ENCODE data around the gene OTP.

OTP gene

DNA sequence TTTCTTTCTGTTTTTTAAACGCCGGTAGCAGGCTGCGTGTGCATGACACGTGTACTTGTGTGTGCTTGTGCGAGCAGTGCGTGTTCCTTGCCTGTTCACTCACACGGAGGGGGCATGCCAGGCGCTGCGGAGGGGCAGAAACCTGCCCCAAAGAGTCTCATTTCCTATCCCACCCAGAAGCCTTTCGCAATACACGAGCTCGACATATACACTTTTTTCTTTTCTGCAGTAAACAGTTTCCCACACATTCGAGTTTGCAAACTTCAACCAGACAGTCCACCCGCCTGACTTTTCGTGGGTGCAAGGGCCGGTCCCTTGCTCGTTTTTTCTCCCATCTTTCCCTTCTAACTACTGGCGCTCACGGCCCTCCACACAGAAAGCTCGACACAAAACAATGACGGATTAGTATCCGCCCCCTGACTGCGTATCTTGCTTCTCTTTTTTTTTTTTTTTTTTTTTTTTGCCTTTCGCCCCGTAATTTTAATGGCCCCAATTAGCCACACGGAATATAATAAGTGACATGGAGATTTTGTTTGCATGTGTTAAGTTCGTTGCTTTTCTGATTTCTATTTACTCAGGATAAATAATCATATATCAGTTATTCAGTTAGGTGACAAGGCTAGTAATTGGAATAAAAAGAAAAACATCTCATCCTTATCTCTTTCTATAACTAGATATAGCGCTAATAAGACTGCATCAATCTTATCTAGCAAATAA is 5.3 kb upstream of the OTP start:
- no peak for TF ChIP-seq POLR2A (IDR thresholded peaks at IDR 0.05; ENCODE audit: low read depth, low read length)
- FAIRE-seq = no peak

DNA sequence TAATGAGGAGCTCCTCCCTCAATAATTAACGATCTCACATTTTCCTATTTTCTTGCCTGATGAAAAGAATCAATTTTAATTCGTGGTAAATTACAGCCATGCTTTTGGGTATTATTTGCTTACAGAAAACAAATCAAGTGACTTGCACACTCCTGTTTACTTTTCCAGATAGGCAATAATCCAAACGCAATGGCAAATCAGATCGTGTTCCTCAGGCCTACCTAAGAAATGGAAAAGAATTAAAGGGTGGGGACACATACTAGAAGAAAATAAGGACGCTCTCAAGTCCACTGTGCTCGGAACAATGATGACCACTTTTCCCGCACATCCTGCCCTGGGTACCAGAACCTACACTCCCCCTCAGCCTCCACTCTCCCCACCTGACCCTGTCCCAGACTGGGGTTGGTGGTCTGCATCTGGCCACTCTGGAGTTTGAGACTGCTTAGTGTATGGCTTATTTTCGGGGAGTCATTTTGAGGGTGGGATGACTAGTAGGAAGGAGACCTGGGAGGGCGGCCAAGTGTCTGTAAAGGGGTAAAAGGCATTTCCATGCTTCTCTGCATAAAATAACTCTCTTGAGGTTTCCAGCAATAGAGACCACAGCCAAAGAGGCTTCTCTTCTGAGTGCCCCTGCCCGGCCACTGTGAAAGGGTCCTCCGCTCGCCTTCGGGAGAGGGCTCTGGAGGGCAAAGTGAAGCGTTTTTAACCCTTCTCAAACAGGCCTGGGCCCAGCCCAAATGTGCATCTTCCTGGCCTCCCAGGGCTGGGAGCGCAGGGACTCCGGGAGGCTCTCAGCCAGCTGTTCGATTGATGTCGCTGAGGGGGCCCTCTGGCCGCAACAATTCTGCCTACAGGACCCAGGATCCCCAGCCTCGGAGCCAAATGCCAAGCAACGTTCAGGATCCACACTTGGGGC is 4.5 kb upstream of the OTP start:
- DNase-seq (ENCODE audit: insufficient read length, low spot score) = no peak
- TF ChIP-seq POLR2A (IDR thresholded peaks at IDR 0.05; ENCODE audit: low read depth, low read length) = no peak
- FAIRE-seq = no peak

More for the DNA sequence above, 5.3 kb upstream of the OTP start:
- DNase-seq (ENCODE audit: insufficient read length, low spot score) = no peak

GRCh38 chr5:77641963-77642737 is 3.6 kb upstream of the OTP start:
- no peak for DNase-seq (ENCODE audit: insufficient read length, low spot score)

DNA sequence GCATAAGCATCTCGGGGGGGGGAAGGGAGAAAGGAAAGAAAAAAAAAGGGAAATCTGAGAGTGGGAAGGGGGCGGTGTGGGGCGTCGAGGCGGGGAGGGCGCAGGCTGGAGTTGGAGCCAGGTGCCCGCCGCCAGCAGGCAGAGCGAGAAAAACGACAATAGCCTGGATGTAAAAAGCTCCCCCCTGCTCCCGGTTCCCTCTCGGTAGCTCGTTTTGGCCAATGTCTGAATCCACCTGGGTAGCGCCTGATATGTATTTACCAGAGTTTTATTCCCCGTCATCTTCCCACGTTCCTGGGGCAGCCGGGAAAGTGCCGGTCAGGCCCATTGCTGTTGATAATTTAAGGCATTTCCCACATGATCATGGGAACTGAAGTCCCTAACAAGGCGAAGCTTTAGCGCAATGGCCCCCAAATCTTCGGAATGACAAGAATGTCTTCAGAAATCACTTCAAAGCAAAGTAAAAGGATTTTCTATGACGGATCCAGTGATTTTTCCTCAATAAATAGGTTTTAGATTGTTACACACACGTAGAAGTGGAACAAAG is 3.0 kb upstream of the OTP start:
- DNase-seq (ENCODE audit: insufficient read length, low spot score) (no peak), FAIRE-seq (no peak)
- TF ChIP-seq POLR2A (IDR thresholded peaks at IDR 0.05; ENCODE audit: low read depth, low read length) = no peak

More at GRCh38 chr5:77641963-77642737, 3.6 kb upstream of the OTP start:
- no peak for FAIRE-seq
- TF ChIP-seq POLR2A (IDR thresholded peaks at IDR 0.05; ENCODE audit: low read depth, low read length) = no peak

- FAIRE-seq = no peak
- no peak for TF ChIP-seq POLR2A (IDR thresholded peaks at IDR 0.05; ENCODE audit: low read depth, low read length)
- DNase-seq (ENCODE audit: insufficient read length, low spot score) = no peak
Observed at GRCh38 chr5:77640589-77641396, 2.3 kb upstream of the OTP start.

DNA sequence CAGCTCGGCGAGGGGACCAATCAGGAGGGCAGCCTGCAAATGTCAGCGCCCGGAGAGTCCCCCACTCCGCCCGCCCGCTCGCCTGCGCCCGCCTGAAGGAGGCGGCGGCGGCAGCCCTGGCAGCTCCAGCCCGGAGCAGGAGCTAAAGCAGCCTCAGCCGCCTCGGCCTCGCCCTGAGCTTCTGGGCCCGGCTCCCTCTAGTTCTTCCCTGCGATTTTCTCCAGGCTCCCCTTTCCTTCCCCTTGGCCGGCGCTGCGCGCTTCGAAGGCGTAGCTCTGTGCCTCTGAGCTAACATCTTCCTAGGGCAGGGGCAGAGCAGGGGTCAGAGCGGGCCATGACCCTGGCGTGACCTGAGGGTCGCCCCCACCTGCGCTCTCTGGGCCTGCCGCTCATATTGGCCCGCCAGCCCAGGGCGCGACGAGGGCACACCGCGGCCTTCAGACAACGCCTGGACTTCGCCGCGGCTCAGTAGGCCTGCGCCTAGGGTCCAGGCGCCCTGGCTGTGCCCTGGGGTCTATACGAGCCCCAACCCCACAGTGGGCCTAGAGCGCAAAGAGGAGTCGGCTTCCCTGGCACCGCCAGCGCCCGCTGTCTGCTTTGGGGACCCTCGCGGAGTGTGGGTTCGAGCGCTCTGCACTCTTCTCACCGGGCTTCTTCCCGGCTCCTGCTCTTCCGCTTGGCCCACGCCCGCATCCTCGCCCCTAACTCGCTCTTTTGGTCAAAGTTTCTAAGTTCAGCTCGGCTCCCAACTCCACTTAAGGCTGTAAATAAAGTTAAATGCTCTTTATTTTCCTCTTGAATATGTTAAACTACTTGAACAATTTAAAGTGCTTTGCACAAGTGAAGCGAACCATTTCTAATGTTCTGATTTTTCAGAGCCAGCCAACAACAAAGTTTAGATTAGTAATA is 504 bp upstream of the OTP start:
- FAIRE-seq (no peak), DNase-seq (ENCODE audit: insufficient read length, low spot score) (no peak)
- TF ChIP-seq POLR2A (IDR thresholded peaks at IDR 0.05; ENCODE audit: low read depth, low read length) = no peak

DNA sequence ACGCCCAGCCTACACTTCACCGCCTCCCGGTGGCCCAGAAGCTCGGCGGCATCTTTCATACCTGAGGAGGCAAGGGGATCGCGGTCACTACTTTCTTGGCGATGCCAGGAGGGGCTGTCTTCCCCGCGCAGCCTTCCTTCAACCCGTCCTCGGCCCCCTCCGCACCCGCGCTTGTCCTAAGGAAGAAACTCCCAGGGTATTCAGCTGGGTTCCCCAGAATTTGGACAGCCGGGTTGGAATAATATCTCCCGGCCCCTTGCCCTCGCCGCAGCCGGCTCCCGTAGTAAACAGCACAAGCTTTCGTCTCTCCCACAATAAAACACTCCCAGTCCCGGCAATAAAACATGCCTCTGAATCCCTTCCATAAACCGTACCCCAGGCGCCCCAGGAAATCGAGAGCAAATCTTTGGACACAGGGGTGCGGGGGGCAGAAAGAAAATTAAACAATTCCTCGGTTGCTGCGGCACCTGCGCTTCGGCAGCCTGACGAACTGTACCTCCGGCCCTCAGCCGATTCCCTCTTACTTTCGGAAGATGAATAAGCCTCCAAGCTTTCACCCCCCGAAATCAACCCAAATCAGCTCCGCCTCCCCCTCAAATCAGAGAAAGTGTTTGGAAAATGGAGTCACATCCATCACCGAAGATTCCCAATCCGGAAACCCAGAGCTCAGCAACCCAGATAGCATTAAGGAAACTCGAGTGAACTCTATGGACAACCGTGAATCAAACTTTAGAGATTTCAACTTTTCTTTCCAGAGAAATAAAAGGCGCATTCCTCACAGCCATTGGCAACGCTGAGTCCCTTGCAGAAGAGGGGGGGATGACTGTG is 1.1 kb downstream of the OTP start:
- DNase-seq (ENCODE audit: insufficient read length, low spot score) (no peak), FAIRE-seq (no peak)
- TF ChIP-seq POLR2A (IDR thresholded peaks at IDR 0.05; ENCODE audit: low read depth, low read length) = no peak

- DNase-seq (ENCODE audit: insufficient read length, low spot score) = no peak
- no peak for FAIRE-seq
- no peak for TF ChIP-seq POLR2A (IDR thresholded peaks at IDR 0.05; ENCODE audit: low read depth, low read length)
Observed at GRCh38 chr5:77636641-77637169, 1.8 kb downstream of the OTP start.

GRCh38 chr5:77635917-77636640 is 2.4 kb downstream of the OTP start:
- FAIRE-seq (no peak), DNase-seq (ENCODE audit: insufficient read length, low spot score) (no peak)
- TF ChIP-seq POLR2A (IDR thresholded peaks at IDR 0.05; ENCODE audit: low read depth, low read length) = no peak

GRCh38 chr5:77635067-77635916 is 3.2 kb downstream of the OTP start:
- DNase-seq (ENCODE audit: insufficient read length, low spot score) = no peak
- no peak for TF ChIP-seq POLR2A (IDR thresholded peaks at IDR 0.05; ENCODE audit: low read depth, low read length)
- no peak for FAIRE-seq

Data from H54 (cell line).